HG03521 (cell line): ENCODE data around the gene TEDC2.
"Not testable (repeated sequence)": the region's sequence is repeated elsewhere in the genome, so short reads cannot be mapped to it uniquely, and the experiment has no call there.

ENCODE experiments used
- ATAC-seq: cut with Tn5 transposase; IDR thresholded peaks from one replicate; pipeline ENCODE4 v1.9.1; 2021; ENCODE audit warnings: mild to moderate bottlenecking, moderate library complexity; ENCODE audit not compliant: unreplicated experiment

TEDC2 gene

GRCh38 chr16:2476345-2476720, 16.4 kb downstream of the TEDC2 start:
- no peak for ATAC-seq

- no peak for ATAC-seq
Observed at GRCh38 chr16:2476741-2477140, 16.8 kb downstream of the TEDC2 start.

- no peak for ATAC-seq
Observed at GRCh38 chr16:2477327-2477726, 17.4 kb downstream of the TEDC2 start.

GRCh38 chr16:2478279-2478678, 18.4 kb downstream of the TEDC2 start:
- ATAC-seq: no peak

- not testable (repeated sequence) for ATAC-seq
Observed at GRCh38 chr16:2479996-2480395, 20.1 kb downstream of the TEDC2 start.

GRCh38 chr16:2480948-2481347, 21.0 kb downstream of the TEDC2 start:
- no peak for ATAC-seq

GRCh38 chr16:2481676-2482075, 21.8 kb downstream of the TEDC2 start:
- ATAC-seq: no peak

- no peak for ATAC-seq
Observed at GRCh38 chr16:2482249-2482648, 22.3 kb downstream of the TEDC2 start.

GRCh38 chr16:2482708-2483534, 23.0 kb downstream of the TEDC2 start:
- ATAC-seq: no peak

GRCh38 chr16:2483939-2484897, 24.3 kb downstream of the TEDC2 start:
- ATAC-seq: no peak

- no peak for ATAC-seq
Observed at GRCh38 chr16:2484898-2485508, 25.1 kb downstream of the TEDC2 start.

- no peak for ATAC-seq
Observed at GRCh38 chr16:2485811-2486507, 26.1 kb downstream of the TEDC2 start.

GRCh38 chr16:2486645-2487516, 27.0 kb downstream of the TEDC2 start:
- ATAC-seq: no peak

GRCh38 chr16:2487517-2487842, 27.6 kb downstream of the TEDC2 start:
- ATAC-seq: no peak

GRCh38 chr16:2487903-2488531, 28.1 kb downstream of the TEDC2 start:
- ATAC-seq: no peak

- ATAC-seq: no peak
Observed at GRCh38 chr16:2489581-2489980, 29.7 kb downstream of the TEDC2 start.

- no peak for ATAC-seq
Observed at GRCh38 chr16:2490190-2491105, 30.5 kb downstream of the TEDC2 start.

- no peak for ATAC-seq
Observed at GRCh38 chr16:2492292-2492691, 32.4 kb downstream of the TEDC2 start.
